ENCODE results near the gene VAC14.

The VAC14 gene

DNA sequence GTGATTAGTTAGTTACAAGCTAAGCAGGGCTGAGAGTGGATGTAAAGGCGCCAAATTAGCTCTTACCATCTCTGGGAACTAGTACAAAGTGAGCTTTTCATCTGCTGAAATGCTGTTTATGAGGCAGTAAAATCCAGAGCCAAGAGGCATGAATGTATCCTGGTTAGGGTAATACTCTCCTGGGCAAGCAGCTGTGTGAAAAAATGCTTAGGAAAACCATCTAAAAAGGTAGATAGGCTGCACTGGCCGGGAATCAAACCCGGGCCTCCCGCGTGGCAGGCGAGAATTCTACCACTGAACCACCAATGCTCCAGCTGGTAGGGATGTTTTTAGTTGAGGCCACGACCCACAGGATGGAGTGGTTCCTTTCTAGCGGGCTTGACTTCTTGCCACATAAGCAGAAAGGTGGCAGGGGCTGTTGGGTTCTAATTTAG is 23.0 kb downstream of the VAC14 start:
- TF ChIP-seq TAF1 (IDR thresholded peaks at IDR 0.05; ENCODE audit: borderline replicate concordance, insufficient read depth, low read length): no peak
- TF ChIP-seq, protein P1, sequence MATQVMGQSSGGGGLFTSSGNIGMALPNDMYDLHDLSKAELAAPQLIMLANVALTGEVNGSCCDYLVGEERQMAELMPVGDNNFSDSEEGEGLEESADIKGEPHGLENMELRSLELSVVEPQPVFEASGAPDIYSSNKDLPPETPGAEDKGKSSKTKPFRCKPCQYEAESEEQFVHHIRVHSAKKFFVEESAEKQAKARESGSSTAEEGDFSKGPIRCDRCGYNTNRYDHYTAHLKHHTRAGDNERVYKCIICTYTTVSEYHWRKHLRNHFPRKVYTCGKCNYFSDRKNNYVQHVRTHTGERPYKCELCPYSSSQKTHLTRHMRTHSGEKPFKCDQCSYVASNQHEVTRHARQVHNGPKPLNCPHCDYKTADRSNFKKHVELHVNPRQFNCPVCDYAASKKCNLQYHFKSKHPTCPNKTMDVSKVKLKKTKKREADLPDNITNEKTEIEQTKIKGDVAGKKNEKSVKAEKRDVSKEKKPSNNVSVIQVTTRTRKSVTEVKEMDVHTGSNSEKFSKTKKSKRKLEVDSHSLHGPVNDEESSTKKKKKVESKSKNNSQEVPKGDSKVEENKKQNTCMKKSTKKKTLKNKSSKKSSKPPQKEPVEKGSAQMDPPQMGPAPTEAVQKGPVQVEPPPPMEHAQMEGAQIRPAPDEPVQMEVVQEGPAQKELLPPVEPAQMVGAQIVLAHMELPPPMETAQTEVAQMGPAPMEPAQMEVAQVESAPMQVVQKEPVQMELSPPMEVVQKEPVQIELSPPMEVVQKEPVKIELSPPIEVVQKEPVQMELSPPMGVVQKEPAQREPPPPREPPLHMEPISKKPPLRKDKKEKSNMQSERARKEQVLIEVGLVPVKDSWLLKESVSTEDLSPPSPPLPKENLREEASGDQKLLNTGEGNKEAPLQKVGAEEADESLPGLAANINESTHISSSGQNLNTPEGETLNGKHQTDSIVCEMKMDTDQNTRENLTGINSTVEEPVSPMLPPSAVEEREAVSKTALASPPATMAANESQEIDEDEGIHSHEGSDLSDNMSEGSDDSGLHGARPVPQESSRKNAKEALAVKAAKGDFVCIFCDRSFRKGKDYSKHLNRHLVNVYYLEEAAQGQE (IDR thresholded peaks at IDR 0.05; ENCODE audit: insufficient read depth in 1 of 2, low read depth in 2 of 2, low read length in 2 of 2): no peak

DNA sequence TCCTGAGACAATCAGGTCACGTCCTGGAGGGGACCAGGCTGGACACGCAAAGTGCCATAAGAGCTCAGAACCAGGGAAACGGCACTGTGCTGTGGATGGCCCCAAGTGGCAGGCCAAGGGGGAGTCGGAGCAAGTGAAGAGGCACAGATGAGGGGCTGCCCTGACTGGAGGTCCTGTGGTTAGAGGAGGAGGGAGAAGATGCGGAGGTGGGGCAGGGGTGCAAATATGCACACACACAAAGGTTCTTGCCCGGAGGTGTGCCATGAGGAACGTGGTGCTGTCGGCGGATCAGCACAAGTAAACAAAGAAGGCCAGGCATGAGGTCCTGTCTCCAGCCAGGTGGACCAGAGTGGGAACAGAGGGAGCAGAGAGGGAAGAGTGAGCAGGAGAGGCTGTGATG is 23.5 kb downstream of the VAC14 start:
- TF ChIP-seq, protein P1 (IDR thresholded peaks at IDR 0.05; ENCODE audit: insufficient read depth in 1 of 2, low read depth in 2 of 2, low read length in 2 of 2): no peak
- no peak for TF ChIP-seq TAF1 (IDR thresholded peaks at IDR 0.05; ENCODE audit: borderline replicate concordance, insufficient read depth, low read length)
- no peak for TF ChIP-seq SIN3A (IDR thresholded peaks at IDR 0.05; ENCODE audit: borderline replicate concordance, insufficient read depth, low read length)

DNA sequence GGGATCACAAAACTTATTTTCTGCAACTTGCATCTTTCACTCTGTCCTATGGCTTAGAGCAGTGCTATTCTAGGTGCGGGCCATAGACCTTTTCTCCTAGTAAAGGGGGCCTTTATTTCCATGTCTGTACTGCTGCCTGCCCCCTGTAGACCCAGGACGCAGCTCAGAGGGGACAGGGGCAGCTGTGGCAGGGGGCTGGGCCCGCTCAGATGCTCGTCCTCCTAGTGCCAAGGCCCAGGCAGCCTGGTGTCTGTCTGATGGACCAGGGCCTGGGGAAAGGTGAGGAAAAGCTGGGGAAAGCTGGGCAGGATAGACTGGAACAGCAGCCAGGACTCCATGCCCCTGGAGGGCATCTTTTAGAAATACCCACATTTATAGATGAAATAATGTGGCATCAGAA is 25.6 kb downstream of the VAC14 start:
- TF ChIP-seq, protein P1 (IDR thresholded peaks at IDR 0.05; ENCODE audit: insufficient read depth in 1 of 2, low read depth in 2 of 2, low read length in 2 of 2): no peak

DNA sequence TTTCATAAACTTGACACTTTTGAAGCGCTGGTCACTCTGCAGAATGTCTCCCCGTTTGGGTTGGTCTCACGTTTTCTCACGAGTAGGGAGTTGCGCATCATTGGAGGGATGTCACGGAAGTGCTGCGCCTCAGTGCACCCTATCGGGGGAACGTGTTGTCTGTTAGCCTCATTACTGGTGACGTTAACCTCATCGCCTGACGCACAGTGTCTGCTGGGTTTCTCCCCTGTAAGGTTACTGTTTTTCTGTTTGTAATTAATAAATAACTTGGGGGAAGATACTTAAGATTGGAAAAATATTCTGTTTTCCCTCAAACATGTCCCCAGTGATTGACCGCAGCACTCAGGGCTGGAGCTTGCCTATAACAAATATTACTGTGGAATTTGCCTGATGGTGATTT is 26.7 kb downstream of the VAC14 start:
- TF ChIP-seq TAF1 (IDR thresholded peaks at IDR 0.05; ENCODE audit: borderline replicate concordance, insufficient read depth, low read length) (no peak), SIN3A (IDR thresholded peaks at IDR 0.05; ENCODE audit: borderline replicate concordance, insufficient read depth, low read length) (no peak), POLR2AphosphoS5 (IDR thresholded peaks at IDR 0.05; ENCODE audit: low read depth, low read length) (no peak), FOXP2 (optimal IDR thresholded peaks at IDR 0.05; ENCODE audit: borderline replicate concordance, extremely low read depth, extremely low read length, insufficient read depth) (no peak)
- TF ChIP-seq, protein P1 (IDR thresholded peaks at IDR 0.05; ENCODE audit: insufficient read depth in 1 of 2, low read depth in 2 of 2, low read length in 2 of 2): no peak

DNA sequence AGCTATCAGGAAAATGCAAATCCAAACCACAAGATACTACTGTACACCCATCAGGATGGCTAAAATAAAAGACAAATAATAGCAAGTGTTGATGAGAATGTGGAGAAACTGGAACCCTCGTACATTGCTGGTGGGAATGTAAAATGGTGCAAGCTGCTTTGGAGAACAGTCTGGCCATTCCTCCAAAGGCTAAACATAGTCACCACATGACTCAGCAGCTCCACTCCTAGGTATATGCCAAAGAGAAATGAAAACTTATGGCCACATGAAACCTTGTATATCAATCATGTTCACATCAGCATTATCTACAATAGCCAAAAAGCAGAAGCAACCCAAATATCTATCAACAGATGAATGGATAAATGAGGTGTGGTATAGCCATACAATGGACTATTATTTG is 28.5 kb downstream of the VAC14 start:
- TF ChIP-seq, protein P1 (IDR thresholded peaks at IDR 0.05; ENCODE audit: insufficient read depth in 1 of 2, low read depth in 2 of 2, low read length in 2 of 2): no peak
- TF ChIP-seq POLR2AphosphoS5 (IDR thresholded peaks at IDR 0.05; ENCODE audit: low read depth, low read length) (no peak), TAF1 (IDR thresholded peaks at IDR 0.05; ENCODE audit: borderline replicate concordance, insufficient read depth, low read length) (no peak), SIN3A (IDR thresholded peaks at IDR 0.05; ENCODE audit: borderline replicate concordance, insufficient read depth, low read length) (no peak), FOXP2 (optimal IDR thresholded peaks at IDR 0.05; ENCODE audit: borderline replicate concordance, extremely low read depth, extremely low read length, insufficient read depth) (no peak)
